Sigmoid colon (tissue), 7 donors: ENCODE results near the gene RABGGTA. TPM values are rescaled to one million over a fixed set of nuclear protein-coding genes. Genes with fewer than 3 reads are reported as not detected.

Source experiments
- DNase-seq: peaks from one replicate; pipeline ENCODE4 v3.0.0-alpha.2; 2019
- H3K27ac ChIP-seq, 4 donors: fragments of 200-600 bp; sonication (generic); one replicate each; pipeline ENCODE4 v1.5.1; 2016 to 2019; ENCODE audit warnings: mild to moderate bottlenecking in 1 of 4
- H3K27me3 ChIP-seq, 3 donors: fragments of 200-600 bp; sonication (generic); one replicate each; pipeline ENCODE4 v1.5.1; 2019; ENCODE audit warnings: mild to moderate bottlenecking in 1 of 3
- H3K36me3 ChIP-seq, 4 donors: fragments of 200-600 bp; sonication (generic); one replicate each; pipeline ENCODE4 v1.5.1; 2016 to 2019
- H3K4me1 ChIP-seq, 4 donors: fragments of 200-600 bp; sonication (generic); one replicate each; pipeline ENCODE4 v1.5.1; 2017 to 2019
- H3K4me3 ChIP-seq, 4 donors: fragments of 200-600 bp; sonication (generic); one replicate each; pipeline ENCODE4 v1.5.1; 2017 to 2019; ENCODE audit warnings: mild to moderate bottlenecking in 2 of 4, moderate library complexity in 1 of 4
- H3K9me3 ChIP-seq, 4 donors: fragments of 200-600 bp in 3 of 4; sonication (generic) in 3 of 4; one replicate each; pipeline versions ENCODE4 v1.5.1 to v1.6.1; 2013 to 2019
- CTCF ChIP-seq, 4 experiments: fragments of 450-650 bp in 3 of 4; fragments of 200-600 bp in 1 of 4; IDR thresholded peaks; one replicate each; pipeline ENCODE4 v1.5.1; 2016 to 2019; ENCODE audit warnings: antibody characterized with exemption in 4 of 4, mild to moderate bottlenecking in 3 of 4, moderate library complexity in 2 of 4
- EP300 ChIP-seq, 4 donors: sonication (generic); formaldehyde crosslinking; IDR thresholded peaks; one replicate each; pipeline ENCODE4 v1.6.1; 2017; ENCODE audit warnings: antibody characterized with exemption in 4 of 4
- POLR2A ChIP-seq, 2 donors: fragments of 450-650 bp; IDR thresholded peaks; one replicate each; pipeline ENCODE4 v1.6.1; 2016; ENCODE audit warnings: antibody characterized with exemption in 2 of 2, mild to moderate bottlenecking in 2 of 2, moderate library complexity in 2 of 2
- POLR2AphosphoS5 ChIP-seq, 4 donors: sonication (generic); formaldehyde crosslinking; IDR thresholded peaks; one replicate each; pipeline ENCODE4 v1.6.1; 2017; ENCODE audit warnings: antibody characterized with exemption in 4 of 4
- WGBS, 2 donors: extraction: QIAGEN DNeasy Blood & Tissue Kit; methylation state at CpG; one replicate each; pipeline ENCODE4 v1.1.7; 2013; 5-methylcytosine and 5-hydroxymethylcytosine counted together
- intact Hi-C: fragments of 100-400 bp; cut with DNase I; formaldehyde crosslinking; loops from one replicate; pipeline ENCODE4 v1.15.1; 2023
- polyA plus RNA-seq, 3 donors: library from polyadenylated mRNA; stranded (reverse); fragments of 200-250 nt; gene quantifications; one replicate each; pipeline ENCODE4 v1.2.3, GENCODE V29; 2013
- total RNA-seq, 4 donors: library from RNA; depleted of rRNA; stranded (reverse); fragments of >200 nt; gene quantifications; one replicate each; pipeline ENCODE4 v1.1.0, GENCODE V29; 2016
- donor health status: healthy with polysubstance abuse.
- donor health status: Bipolar disorder and iron deficiency.
- donor health status: healthy.

RABGGTA gene
- total and polyA plus RNA-seq, 7 donors: 14.0 to 32.4 (median 25.2) TPM

GRCh38 chr14:24304019-24304387 lies 32.6 kb upstream of the RABGGTA start:
- Histone ChIP-seq H3K36me3 (peaks cover 43 to 64% (median 44%) of the 10 kb centered on the region in 4 donors), H3K27me3 (no peaks in the 10 kb centered on the region), H3K4me1 (peaks cover 0 to 28% (median 20%) of the 10 kb centered on the region in 4 donors), H3K9me3 (no peaks in the 10 kb centered on the region), H3K4me3 (no peak overlapping the region), H3K27ac (no peak overlapping the region)
- DNase-seq: no peak
- intact Hi-C loops: no loop called here
- no peak for TF ChIP-seq CTCF (IDR thresholded peaks at IDR 0.05)
- whole genome bisulfite sequencing, 2 donors: 97% methylated on average over 11 of the region's 11 CpGs

GRCh38 chr14:24300326-24300980 lies 29.1 kb upstream of the RABGGTA start:
- DNase-seq: no peak
- H3K27me3 ChIP-seq: no peaks in the 10 kb centered on the region
- H3K9me3 ChIP-seq: no peaks in the 10 kb centered on the region
- intact Hi-C loops: no loop called here
- peaks cover 34 to 55% (median 47%) of the 10 kb centered on the region in 4 donors for H3K36me3 ChIP-seq
- H3K27ac ChIP-seq: peak overlapping the region; percentile 79 to 88 (median 86)
- 18 to 30% methylated on average over 16 of the region's 16 CpGs for WGBS, 2 donors
- H3K4me1 ChIP-seq: peaks cover 0 to 31% (median 25%) of the 10 kb centered on the region in 4 donors
- TF ChIP-seq CTCF (IDR thresholded peaks at IDR 0.05): no peak
- no peak for TF ChIP-seq POLR2AphosphoS5 (IDR thresholded peaks at IDR 0.05)
- TF ChIP-seq EP300 (IDR thresholded peaks at IDR 0.05): no peak
- no peak for TF ChIP-seq POLR2A (IDR thresholded peaks at IDR 0.05)
- H3K4me3 ChIP-seq: peak overlapping the region; percentile 67 to 81 (median 76)

- DNase-seq: peak; percentile 96
- TF ChIP-seq CTCF (IDR thresholded peaks at IDR 0.05) (no peak), EP300 (IDR thresholded peaks at IDR 0.05) (peak in 1 of 4 donors; percentile 15), POLR2AphosphoS5 (IDR thresholded peaks at IDR 0.05) (peak; percentile 90 to 94 (median 92)), POLR2A (IDR thresholded peaks at IDR 0.05) (peak; percentile 60 to 70)
- H3K36me3 ChIP-seq: peaks cover 25 to 55% (median 40%) of the 10 kb centered on the region in 4 donors
- intact Hi-C loops: no loop called here
- 0% methylated on average over 75 of the region's 75 CpGs for WGBS, 2 donors
- peak within 1 kb of the TSS; percentile 67 to 81 (median 76) for H3K4me3 ChIP-seq
- peaks cover 0 to 31% (median 25%) of the 10 kb centered on the region in 4 donors for H3K4me1 ChIP-seq
- no peaks in the 10 kb centered on the region for H3K9me3 ChIP-seq
- peak within 1 kb of the TSS; percentile 79 to 88 (median 86) for H3K27ac ChIP-seq
- no peaks in the 10 kb centered on the region for H3K27me3 ChIP-seq
Observed at GRCh38 chr14:24299255-24300191, 28.1 kb upstream of the RABGGTA start, which contains the start of the genes DHRS1 and NOP9. TSS of gene DHRS1 (minus strand) at chr14:24299780. CDS start at chr14:24299106, 674 bp downstream. TSS of gene NOP9 (plus strand) at chr14:24299850. CDS start at chr14:24299955, 105 bp downstream.

GRCh38 chr14:24298892-24299254 lies 27.5 kb upstream of the RABGGTA start:
- Histone ChIP-seq H3K36me3 (peaks cover 18 to 49% (median 33%) of the 10 kb centered on the region in 4 donors), H3K27ac (peak overlapping the region; percentile 79 to 88 (median 86)), H3K9me3 (no peaks in the 10 kb centered on the region), H3K4me3 (peak overlapping the region; percentile 67 to 81 (median 76)), H3K4me1 (peaks cover 0 to 31% (median 25%) of the 10 kb centered on the region in 4 donors), H3K27me3 (no peaks in the 10 kb centered on the region)
- intact Hi-C loops: no loop called here
- 52 to 61% methylated on average over 7 of the region's 7 CpGs for WGBS, 2 donors
- no peak for DNase-seq
- TF ChIP-seq CTCF (IDR thresholded peaks at IDR 0.05): no peak
- no peak for TF ChIP-seq POLR2AphosphoS5 (IDR thresholded peaks at IDR 0.05)
- no peak for TF ChIP-seq EP300 (IDR thresholded peaks at IDR 0.05)
- no peak for TF ChIP-seq POLR2A (IDR thresholded peaks at IDR 0.05)
